ENCODE measurements around the gene AP1G2. TPM values are rescaled to one million over a fixed set of nuclear protein-coding genes. Genes with fewer than 3 reads are reported as not detected.

Gene AP1G2
- polyA plus RNA-seq, 1 of the 3 experiments (the other 2 are of a cell fraction) = 88.3 TPM

DNA sequence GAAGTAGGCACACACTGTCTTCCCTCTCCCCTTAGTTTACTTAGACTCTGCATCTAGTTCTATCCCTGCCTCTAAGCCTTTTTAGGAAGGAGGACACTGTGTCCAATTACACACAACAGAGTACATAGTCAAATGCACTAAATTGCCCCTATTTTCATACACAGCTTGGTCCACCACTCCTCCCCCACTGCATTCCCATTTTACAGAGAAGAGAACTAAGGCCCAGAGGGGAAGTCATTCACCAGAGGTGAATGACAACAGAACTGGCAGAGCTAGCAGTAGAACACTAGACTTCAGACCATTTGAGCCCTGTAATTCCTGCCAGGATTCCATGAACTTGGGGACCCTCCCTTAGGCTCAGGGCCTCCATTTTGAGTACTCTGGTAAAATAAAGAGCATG lies 12.1 kb upstream of the AP1G2 start:
- H3F3A ChIP-seq (replicated peaks; ENCODE audit: insufficient read depth) = no peaks in the 10 kb centered on the region
- TF ChIP-seq RXRA (IDR thresholded peaks at IDR 0.05; ENCODE audit: borderline replicate concordance, low read depth) = no peak
- TF ChIP-seq MXI1 (IDR thresholded peaks at IDR 0.05; ENCODE audit: low read depth, low read length) = no peak
- TF ChIP-seq, protein P1, sequence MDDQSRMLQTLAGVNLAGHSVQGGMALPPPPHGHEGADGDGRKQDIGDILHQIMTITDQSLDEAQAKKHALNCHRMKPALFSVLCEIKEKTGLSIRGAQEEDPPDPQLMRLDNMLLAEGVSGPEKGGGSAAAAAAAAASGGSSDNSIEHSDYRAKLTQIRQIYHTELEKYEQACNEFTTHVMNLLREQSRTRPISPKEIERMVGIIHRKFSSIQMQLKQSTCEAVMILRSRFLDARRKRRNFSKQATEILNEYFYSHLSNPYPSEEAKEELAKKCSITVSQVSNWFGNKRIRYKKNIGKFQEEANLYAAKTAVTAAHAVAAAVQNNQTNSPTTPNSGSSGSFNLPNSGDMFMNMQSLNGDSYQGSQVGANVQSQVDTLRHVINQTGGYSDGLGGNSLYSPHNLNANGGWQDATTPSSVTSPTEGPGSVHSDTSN (IDR thresholded peaks at IDR 0.05) = no peak
- TF ChIP-seq MAX (IDR thresholded peaks at IDR 0.05; ENCODE audit: low read depth) = no peak
- no peak for TF ChIP-seq TEAD4 (IDR thresholded peaks at IDR 0.05; ENCODE audit: borderline replicate concordance, insufficient read depth)
- no peak for TF ChIP-seq YY1 (IDR thresholded peaks at IDR 0.05; ENCODE audit: low read depth)
- no peak for TF ChIP-seq JUND (IDR thresholded peaks at IDR 0.05)
- TF ChIP-seq CTCF (IDR thresholded peaks at IDR 0.05) = no peak
- no peak for TF ChIP-seq FOXM1 (IDR thresholded peaks at IDR 0.05; ENCODE audit: low read depth)
- no peak for TF ChIP-seq RFX5 (IDR thresholded peaks at IDR 0.05; ENCODE audit: low read length)
- TF ChIP-seq, protein P2, sequence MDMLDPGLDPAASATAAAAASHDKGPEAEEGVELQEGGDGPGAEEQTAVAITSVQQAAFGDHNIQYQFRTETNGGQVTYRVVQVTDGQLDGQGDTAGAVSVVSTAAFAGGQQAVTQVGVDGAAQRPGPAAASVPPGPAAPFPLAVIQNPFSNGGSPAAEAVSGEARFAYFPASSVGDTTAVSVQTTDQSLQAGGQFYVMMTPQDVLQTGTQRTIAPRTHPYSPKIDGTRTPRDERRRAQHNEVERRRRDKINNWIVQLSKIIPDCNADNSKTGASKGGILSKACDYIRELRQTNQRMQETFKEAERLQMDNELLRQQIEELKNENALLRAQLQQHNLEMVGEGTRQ (IDR thresholded peaks at IDR 0.05; ENCODE audit: borderline replicate concordance, low read depth, low read length) = no peak
- no peak for TF ChIP-seq SMC3 (IDR thresholded peaks at IDR 0.05; ENCODE audit: low read depth, low read length)
- no peak for TF ChIP-seq USF1 (IDR thresholded peaks at IDR 0.05; ENCODE audit: borderline replicate concordance, low read depth)
- H3K4me2 ChIP-seq = no peak overlapping the region
- H3K9me2 ChIP-seq = no peaks in the 10 kb centered on the region
- no peak overlapping the region for H2AFZ ChIP-seq (ENCODE audit: low read depth)
- peak overlapping the region in 1 of 2 experiments; percentile 94; a peak in 1 of 4 replicates for H3K27ac ChIP-seq (ENCODE audit: low read depth in 2 of 2, low read length in 1 of 2)
- no peaks in the 10 kb centered on the region for H3K79me2 ChIP-seq (ENCODE audit: insufficient read depth)
- H3K9ac ChIP-seq = no peak overlapping the region
- ChIA-PET CTCF (interaction anchor here (1.3 to 4.3 kb wide), 3 partner anchors 10 to 21 kb away, joined by 3 to 19 read pairs (median 5); no protein-coding TSS in a partner anchor), POLR2A (interaction anchor here (1.1 to 1.4 kb wide), 2 partner anchors 9 to 13 kb away, joined by 6 to 8 read pairs; partner anchors contain the start of gene AP1G2)
- H3K27me3 ChIP-seq (ENCODE audit: insufficient read depth) = no peaks in the 10 kb centered on the region
- H3K4me3 ChIP-seq (ENCODE audit: low read depth in 2 of 2, low read length in 1 of 2) = no peak overlapping the region
- H3K9me3 ChIP-seq = no peaks in the 10 kb centered on the region
- H3K4me1 ChIP-seq (ENCODE audit: control insufficient read depth in 1 of 2, insufficient read depth in 2 of 2, low read depth in 1 of 2, low read length in 1 of 2) = peaks cover 0 to 28% of the 10 kb centered on the region in 2 experiments; a peak in 1 of 4 replicates
- no peak for DNase-seq
- no peaks in the 10 kb centered on the region for H4K20me1 ChIP-seq (ENCODE audit: insufficient read depth)
- no peaks in the 10 kb centered on the region for H3K36me3 ChIP-seq (replicated peaks in 1 of 2; ENCODE audit: control insufficient read depth in 1 of 2, insufficient read depth in 2 of 2, low read length in 1 of 2)
